GM12864 (cell line): ENCODE data around the gene ZNF576.

Experiments
- DNase-seq: peaks from one replicate; pipeline ENCODE4 v3.0.0-alpha.2; 2011; ENCODE audit warnings: low read depth
- H3K4me3 ChIP-seq: 2 replicates; pipeline ENCODE4 v1.5.1; 2011; ENCODE audit warnings: mild to moderate bottlenecking, low read depth, low read length, control low read depth
- TF ChIP-seq, protein P1 (sequence below): IDR thresholded peaks from 2 replicates; pipeline ENCODE4 v1.5.1; 2011; ENCODE audit warnings: low read depth, mild to moderate bottlenecking, moderate library complexity, low read length, control low read depth, inconsistent platforms; ENCODE audit errors: missing control alignments

ZNF576 gene

DNA sequence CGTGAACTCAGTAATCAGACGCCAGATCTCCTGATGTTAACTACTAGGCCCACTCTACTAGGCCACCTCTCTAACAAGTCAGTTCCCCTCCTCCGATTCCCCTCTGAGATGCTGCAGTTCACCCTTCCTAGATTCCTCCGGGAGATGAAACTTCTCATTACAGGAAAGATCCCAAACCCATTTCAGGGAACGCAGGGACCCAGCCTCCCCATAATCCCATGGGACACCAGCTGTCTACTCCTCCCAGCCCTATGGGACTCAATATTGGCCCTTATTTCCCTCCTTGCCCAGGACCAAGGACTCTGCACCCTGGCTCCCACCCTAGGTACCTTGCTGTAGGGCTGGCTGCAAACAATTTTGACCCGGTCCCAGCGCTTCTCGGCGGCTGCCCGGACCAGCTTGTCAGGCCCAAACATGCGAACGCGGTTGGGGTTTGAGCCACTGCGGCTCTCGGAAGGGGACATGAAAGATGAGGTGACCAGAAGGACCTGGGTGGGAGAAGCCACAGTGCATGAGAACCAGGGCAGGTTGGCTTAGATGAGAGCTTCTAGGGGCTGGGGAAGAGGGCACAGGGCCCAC is 42.0 kb upstream of the ZNF576 start:
- H3K4me3 ChIP-seq: no peak overlapping the region
- TF ChIP-seq, protein P1, sequence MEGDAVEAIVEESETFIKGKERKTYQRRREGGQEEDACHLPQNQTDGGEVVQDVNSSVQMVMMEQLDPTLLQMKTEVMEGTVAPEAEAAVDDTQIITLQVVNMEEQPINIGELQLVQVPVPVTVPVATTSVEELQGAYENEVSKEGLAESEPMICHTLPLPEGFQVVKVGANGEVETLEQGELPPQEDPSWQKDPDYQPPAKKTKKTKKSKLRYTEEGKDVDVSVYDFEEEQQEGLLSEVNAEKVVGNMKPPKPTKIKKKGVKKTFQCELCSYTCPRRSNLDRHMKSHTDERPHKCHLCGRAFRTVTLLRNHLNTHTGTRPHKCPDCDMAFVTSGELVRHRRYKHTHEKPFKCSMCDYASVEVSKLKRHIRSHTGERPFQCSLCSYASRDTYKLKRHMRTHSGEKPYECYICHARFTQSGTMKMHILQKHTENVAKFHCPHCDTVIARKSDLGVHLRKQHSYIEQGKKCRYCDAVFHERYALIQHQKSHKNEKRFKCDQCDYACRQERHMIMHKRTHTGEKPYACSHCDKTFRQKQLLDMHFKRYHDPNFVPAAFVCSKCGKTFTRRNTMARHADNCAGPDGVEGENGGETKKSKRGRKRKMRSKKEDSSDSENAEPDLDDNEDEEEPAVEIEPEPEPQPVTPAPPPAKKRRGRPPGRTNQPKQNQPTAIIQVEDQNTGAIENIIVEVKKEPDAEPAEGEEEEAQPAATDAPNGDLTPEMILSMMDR: no peak
- no peak for DNase-seq

DNA sequence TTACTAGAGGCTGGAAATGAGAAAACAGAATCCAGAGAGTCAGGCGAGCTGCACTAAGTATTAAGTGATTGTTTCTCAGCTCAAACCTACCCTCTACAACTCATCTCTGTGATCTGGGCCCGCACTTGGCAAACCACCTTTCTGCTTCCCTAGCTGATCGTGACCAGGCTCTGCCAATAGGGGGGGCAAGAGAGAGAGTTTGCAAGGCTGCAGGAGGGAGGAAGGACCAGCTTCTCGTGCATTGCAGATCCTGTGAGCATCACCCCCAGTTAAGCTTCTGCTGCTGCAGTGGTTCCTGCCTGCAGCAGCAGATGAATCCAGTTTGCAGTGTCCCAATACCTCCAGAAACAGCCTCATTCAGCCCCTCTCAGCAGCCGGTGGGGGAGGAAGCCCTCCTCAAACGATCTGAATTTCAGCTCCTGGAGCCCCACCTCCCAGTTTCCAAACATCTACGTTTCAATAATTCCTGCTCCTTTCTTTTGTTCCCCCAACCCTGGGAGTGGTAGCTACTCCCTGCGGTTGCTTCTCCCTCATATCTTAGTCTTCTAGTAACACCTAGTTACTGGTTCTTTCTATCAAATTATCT is 41.1 kb upstream of the ZNF576 start:
- TF ChIP-seq, protein P1: peak; percentile 94
- H3K4me3 ChIP-seq: no peak overlapping the region
- DNase-seq: peak; percentile 44

DNA sequence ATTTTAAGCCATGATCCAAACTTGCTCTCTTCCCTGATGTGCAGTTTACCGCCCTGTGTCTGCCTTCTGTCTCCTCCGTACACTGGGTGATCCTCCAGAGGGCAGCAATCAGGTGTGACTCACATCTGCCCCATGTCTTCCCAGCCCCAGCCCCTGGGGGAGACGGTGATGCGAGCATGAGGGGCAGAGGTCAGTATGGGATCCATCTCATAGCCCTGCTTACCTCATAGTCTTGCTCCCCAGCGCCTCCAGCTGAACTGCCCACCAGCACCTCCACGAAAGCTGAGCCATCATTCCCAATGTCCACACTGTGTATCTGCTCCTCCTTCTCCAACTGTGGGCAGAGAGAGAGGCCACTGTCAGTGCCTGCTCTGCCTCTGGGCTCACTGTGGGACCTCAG is 35.7 kb upstream of the ZNF576 start:
- TF ChIP-seq, protein P1: peak; percentile 12
- H3K4me3 ChIP-seq: no peak overlapping the region
- no peak for DNase-seq

DNA sequence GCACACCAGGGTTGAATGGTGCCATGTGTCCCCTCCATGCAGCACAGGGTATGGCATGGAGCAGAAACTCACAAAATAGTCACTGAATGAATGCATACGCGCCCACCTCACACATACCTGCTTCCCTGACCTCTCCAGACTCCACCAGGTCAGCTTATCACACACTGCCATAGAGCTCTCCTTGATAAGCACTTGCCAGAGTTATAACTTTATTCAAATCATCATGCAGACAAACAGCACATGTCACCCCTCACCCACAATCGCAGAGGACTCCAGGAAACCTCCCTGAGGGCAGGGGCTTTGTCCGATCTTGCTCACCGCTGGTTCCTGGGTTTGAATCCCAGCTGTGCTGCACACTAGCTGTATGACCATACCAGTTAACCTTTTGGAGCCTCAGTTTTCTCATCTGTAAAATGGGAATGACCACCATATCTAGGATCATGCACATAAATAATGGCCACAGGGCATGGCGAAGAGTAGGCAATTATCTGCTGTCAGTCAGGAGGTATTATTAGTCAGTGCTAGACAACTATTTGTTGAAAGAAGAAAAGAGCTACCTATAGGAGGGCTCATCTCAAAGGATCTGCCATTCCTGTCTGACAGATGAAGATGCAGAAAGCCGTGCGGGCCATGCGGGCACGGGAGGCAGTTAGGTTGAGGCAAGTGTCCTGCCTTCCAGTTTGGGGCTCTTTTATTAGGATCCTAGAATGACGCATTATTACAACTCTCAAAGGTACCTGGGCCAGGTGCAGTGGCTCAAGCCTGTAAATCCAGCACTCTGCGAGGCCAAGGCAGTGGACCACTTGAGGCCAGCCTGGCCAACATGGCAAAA is 35.0 kb upstream of the ZNF576 start:
- no peak overlapping the region for H3K4me3 ChIP-seq
- TF ChIP-seq, protein P1: no peak

DNA sequence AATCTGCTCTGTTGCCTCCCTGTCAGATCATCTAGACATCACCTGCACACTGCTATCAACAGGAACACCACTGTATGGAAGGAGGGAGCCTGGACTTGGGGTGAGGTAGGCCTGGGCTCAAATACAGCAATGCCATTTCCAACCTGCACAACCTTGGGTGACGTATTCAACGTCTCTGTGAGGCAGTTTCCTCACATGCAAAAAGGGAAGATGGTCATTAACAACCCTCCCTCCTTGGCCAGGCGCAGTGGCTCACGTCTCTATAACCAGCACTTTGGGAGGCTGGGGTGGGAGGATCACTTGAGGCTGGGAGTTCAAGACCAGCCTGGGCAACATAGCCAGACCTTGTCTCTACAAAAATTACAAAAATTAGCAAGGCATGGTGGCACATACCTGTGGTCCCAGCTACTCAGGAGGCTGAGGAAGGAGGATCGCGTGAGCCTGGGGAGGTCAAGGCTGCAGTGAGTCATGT is 34.1 kb upstream of the ZNF576 start:
- no peak overlapping the region for H3K4me3 ChIP-seq
- TF ChIP-seq, protein P1: no peak
- no peak for DNase-seq

More for the DNA sequence above, 35.0 kb upstream of the ZNF576 start:
- DNase-seq: no peak

DNA sequence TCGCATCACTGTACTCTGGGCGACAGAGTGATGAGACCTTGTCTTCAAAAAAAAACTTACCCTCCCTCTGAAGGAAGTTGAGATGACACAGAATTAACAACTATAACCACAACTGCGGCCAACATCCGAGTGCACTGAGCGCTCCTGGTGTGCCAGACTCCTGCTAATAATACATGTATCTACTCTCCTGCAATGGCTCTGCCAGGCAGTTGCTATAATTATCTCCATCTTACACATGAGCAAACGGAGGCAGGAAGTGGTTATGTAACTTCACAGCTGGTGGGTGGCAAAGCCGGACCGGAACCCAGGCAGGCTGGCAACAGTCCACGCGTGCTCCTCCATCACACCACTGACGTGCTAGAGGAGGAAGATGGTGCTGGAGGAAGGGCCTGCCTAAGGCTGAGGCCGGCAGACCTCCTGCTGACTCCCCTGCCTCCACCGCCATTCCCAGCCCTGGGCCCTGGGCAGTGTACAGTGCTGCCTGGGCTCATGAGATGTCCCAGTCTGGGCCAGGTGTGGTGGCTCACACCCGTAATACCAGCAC is 33.6 kb upstream of the ZNF576 start:
- peak; percentile 48 for DNase-seq
- H3K4me3 ChIP-seq: no peak overlapping the region

More for the DNA sequence above, 33.6 kb upstream of the ZNF576 start:
- TF ChIP-seq, protein P1: no peak
